CD4-positive, alpha-beta T cell treated with Interleukin-4 for 1 hour (primary cell): ENCODE measurements around the gene LTF.
"Not testable (repeated sequence)": the region's sequence is repeated elsewhere in the genome, so short reads cannot be mapped to it uniquely, and the experiment has no call there.

Experiments
- DNase-seq, 2 donors: peaks; one replicate each; pipeline ENCODE4 v3.0.0-alpha.2; 2020 to 2022

Gene LTF

GRCh38 chr3:46435081-46435726 is 29.5 kb downstream of the LTF start:
- no peak for DNase-seq

GRCh38 chr3:46433841-46434240 is 30.9 kb downstream of the LTF start:
- no peak for DNase-seq

DNA sequence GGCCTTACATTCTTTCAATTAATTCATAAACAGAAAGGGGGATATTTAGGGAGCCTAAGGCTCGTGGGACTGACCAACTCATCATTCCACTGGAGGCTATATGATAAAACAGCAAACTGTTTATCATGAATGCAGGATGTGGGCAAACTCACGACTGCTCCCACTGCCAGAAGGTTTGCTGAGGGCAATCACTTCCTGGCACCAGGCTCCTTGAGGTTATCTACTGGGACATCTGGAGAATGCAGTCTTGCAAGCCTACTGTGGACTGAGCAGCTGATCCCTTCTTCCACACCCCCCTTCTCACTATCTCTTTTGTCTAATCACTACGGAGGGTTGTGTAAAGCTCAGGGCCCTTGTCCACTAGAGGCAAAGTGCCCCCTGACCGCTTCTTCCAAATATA is 31.6 kb downstream of the LTF start:
- not testable (repeated sequence) for DNase-seq

DNA sequence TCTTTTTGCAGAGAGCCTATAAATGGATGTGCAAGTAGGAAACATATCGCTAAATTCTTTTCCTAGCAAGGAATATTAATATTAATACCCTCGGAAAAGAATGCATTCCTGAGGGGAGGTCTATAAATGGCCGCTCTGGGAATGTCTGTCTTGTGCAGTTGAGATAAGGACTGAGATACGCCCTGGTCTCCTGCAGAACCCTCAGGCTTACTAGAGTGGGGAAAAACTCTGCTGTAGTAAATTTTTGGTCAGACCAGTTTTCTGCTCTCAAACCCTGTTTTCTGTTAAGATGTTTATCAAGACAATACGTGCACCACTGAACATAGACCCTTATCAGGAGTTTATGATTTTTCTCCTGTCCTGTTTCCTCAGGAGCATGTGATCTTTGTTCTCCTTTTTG is 32.8 kb downstream of the LTF start:
- DNase-seq, result not testable (repeated sequence)

- DNase-seq, result not testable (repeated sequence)
Observed at GRCh38 chr3:46430879-46431278, 33.8 kb downstream of the LTF start.

DNA sequence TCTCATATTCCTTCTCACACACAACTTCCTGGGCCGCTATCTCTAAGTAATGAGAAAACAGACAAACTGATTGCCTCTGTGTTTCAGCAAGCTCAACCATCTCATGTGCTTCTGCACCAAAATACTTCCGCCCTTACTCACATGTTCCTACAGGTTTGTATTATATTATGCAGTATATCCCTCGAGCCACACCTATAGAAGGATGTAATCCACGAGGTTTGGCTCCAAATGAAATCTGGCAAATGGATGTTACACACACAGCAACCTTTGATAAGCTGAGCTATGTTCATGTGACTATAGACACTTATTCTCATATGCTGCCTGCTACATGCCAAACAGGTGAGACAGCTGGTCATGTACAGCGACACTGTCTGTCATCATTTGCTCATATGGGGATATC is 35.0 kb downstream of the LTF start:
- DNase-seq, result no peak

- DNase-seq, result no peak
Observed at GRCh38 chr3:46429250-46429649, 35.5 kb downstream of the LTF start.

- no peak for DNase-seq
Observed at GRCh38 chr3:46427916-46428833, 36.5 kb downstream of the LTF start.

DNA sequence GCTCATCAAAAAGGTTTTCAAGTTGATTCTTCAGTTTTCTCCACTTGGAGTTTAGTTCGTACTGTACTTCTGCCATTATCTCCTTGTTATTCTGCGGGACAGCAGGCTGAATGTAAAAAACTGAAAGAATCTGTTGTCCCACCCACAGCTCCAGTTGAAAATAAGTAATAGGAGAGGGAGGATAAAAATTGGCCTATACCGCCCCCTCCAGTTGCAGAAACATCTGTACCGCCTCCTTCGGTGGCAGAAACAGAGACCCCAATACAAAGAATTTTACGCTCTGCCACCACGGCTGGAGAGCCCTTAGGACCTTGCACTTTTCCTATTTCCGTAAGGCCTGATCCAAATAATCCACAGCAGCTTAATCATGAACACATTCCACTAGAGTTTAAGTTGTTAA is 37.3 kb downstream of the LTF start:
- DNase-seq, result not testable (repeated sequence)

DNA sequence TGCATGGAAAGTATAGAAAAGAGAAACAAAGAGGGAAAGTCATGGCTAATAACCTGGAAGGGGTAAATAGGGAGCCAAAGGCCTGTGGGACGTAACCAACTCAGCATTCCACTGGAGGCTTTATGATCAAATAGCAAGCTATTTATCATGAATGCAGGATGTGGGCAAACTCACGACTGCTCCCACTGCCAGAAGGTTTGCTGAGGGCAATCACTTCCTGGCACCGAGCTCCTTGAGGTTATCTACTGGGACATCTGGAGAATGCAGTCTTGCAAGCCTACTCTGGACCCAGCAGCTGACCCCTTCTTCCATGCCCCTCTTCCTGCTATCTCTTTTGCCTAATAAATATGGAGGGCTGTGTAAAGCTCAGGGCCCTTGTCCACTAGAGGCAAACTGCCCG is 38.2 kb downstream of the LTF start:
- not testable (repeated sequence) for DNase-seq

DNA sequence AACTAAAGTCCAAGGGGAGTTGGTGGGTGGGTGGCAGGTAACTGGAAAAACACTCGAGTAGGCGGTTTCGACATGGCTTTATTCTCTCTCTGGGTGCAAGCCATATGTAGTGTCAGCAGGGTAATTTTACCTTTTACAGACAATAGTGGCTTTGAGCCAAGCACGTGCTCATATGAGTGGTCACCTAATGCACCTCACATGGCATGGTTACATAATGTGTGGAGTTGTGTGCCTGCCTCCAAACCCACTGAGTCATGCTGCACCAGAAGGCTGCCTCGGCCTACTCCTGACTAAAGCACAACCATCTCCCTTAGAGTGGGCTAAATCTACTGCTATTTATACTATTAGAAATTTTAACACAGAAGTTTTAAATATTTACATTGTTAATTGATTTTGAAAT is 41.1 kb downstream of the LTF start:
- no peak for DNase-seq

DNA sequence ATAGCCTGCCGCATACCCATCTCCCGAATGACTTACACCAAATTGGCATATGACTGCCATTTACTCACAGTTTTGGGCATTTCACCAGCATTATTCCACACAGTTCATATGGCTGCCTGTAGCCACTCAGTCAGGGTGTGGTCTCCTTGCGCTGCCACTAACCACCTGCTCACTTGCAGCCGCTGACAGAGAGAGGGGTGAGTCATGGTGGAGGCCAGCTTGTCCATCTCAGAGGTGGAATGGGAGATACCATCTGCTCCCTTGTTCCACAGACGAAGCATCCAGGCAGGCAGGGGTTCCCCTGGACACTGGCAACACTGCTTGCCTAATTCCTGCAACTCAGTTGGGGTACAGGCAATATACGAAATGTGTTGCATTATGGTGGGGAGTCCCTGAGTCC is 42.1 kb downstream of the LTF start:
- DNase-seq, result no peak

DNA sequence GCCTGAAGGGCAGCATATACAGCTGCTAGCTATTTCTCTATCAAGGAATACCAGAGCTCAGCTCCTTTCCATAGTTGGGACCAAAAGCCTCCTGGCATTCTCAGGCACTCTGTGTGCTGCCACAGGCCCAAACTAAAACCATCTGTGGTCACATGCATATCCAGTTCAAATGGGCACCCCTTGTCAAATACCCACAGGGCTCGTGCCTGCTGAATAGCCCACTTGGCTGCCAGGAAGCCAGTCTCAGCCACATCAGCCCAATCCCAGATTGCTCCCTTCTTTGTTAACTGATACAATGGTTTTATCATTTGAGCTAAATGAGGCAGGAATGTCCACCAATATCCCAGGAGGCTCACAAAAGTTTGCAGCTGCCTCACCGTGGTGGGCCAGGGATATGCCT is 43.8 kb downstream of the LTF start:
- no peak for DNase-seq

DNA sequence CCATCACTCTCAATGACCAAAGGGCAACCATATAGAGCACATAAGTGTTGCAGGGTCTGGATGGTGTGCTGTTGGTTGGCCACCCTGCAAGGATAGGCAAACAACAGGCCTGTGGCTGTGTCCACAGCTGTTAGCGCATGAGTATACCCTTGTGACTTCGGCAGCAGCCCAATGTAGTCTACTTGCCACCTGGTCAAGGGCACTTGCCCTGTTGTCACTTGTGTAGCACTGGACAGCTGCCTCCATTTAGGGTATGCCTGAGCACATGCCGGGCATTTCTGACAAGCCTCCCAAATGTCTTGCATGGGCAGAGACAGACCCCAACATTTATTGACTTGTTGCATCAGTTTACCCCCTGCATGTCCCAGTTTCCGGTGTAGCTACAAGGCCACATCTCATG is 44.9 kb downstream of the LTF start:
- DNase-seq, result no peak

DNA sequence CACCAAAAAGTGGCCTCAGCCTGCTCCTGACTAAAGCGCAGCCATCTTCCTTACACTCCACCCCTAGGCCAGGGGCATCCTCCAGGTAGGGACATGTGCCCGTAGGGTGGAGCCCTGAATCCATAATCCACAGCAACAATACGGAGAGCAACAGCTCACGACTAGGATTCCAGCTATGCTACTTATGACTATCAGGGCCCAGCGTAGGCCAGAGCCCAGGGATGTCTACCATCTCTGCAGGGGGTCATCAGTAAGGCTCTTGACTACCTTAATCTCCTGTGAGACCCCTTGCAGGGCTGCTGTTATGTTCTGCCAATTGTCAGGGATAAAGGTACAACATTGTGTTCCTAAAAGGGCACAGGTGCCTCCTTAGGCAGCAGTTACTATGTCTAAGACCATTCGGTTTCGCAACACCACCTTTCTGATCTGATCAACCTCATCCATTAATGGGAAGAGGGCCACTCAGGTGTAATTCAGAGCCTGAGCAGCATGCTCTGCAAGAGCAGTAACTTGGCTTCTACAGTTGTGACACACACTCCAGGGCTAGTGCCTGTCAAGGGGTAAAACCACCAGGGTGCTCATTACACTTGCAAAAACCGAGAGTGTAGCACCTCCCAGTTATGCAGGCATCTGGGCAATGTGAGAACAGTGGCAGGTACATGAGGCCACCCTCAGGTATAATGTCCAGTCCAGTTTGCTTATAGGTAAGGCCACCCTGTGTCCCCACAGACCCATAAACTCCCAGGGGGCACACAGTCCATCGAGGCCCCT is 46.7 kb downstream of the LTF start:
- DNase-seq, result no peak

GRCh38 chr3:46416811-46417510 is 47.7 kb downstream of the LTF start:
- DNase-seq, result no peak

DNA sequence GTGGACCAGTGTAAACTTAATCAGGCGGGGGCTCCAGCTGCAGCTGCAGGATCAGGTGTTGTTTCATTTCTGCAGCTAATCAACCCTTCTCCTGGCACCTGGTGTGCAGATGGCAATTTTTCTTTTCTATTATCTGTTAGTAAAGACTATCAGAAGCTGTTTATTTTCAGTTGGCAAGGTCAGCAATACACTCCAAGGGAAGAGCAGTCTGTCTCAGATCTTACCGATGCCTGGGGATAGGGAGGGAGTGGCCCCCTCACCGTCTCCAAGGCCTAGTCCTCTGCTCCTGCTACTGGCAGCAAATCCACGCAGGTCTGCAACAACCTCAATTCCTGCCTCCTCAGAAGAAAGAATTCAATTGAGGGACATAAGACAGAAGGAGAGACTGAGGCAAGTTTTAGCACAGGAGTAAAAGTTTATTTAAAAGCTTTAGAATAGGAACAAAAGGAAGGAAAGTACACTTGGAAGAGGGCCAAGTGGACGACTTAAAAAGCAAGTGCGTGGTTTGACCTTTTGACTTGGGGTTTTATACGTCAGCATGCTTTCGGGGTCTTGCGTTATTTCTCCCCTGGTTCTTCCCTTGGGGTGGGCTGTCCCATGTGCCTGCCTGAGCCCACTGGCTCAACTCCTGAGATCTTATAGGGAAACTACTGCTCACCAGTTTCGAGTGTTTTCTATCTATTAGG is 48.4 kb downstream of the LTF start:
- DNase-seq, result no peak

GRCh38 chr3:46414739-46415138 is 50.0 kb downstream of the LTF start:
- no peak for DNase-seq

DNA sequence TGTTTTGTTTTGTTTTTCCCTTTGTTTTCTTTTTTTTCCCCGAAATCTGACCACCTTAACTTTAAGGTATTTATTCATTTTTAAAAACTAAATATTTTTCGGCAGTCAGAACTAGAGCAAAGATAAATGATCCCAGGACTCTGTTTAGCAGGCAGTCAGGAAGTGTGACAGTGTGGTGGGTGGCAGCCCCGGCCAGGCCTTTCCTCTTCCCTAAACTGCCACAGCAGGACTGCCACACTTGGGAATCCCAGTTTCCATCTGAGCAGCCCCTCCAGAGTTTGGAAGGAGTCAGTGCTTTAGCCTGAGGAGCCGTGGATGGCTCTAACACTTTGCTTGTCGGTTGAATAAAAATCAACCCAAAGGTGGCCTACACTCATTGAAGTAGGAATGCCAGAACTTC is 50.8 kb downstream of the LTF start:
- DNase-seq, result no peak

DNA sequence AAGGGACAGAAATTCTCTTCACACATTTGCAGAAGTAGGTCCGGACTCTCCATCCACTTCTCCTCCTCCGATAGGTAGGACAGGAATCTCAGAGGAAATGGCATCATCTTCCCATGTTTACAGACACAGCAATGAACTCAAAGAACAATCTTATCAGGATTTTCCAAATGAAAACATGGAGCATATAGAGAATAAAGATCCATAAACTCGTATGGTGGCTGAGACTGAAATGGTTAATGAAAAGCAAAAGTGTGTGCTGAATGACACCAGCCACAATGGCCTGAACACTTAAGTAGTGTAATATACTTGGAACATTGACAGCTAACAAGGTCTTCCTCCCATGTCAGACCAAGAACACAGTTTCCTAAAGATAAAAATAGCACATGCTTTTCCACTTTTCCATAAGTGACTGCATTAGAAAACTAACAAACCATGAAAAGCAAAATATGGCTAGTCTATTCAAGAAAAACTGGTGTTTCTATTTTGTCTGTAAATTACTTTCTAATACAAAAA is 51.9 kb downstream of the LTF start:
- no peak for DNase-seq

DNA sequence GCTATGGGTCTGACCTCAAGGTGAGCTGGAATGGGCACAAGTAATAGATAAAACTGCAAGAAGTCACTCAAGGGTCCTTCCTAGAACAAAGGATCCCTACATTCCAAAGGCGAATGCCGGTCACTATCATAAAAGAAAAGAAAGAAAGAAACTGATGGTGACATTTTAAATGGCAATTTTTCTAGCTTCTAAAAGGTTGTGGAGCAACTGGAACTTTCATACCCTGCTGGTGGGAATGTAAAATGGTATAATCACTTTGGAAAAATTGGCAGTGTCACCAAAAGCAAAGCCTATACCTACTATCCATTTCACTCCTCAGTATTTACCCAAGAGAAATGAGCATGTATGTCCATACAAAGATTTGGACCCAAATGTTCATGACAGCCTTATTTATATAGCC is 53.4 kb downstream of the LTF start:
- DNase-seq, result no peak

GRCh38 chr3:46410669-46411068 is 54.0 kb downstream of the LTF start:
- no peak for DNase-seq
